ENCODE measurements around the gene EPC2. TPM values are rescaled to one million over a fixed set of nuclear protein-coding genes. Genes with fewer than 3 reads are reported as not detected.

The EPC2 gene
- total and polyA plus RNA-seq, 2 donors (not counting 1 experiment from before 2014, with no cell fraction given): 18.0 to 72.3 TPM

DNA sequence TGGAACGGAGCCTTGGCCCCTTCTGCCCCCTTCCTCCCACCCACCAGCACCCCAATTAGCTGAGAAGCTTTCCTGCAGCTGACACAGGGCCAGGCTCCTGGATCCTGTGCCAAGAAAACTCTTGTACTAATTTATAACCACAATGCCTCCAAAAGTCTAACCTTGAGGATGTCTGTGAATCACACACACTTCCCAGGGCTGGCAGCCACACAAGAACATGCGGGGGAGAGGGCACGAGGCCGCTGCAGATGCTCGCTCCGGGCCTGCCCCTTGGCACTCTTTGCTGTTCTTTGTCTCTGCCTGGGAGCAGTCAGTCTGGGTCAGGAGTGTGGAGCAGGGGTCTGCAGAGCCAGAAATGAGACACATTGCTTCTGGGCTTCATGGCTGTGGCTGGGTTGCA lies 167.8 kb downstream of the EPC2 start:
- Mint-ChIP-seq H3K4me1 (peaks cover 21% of the 10 kb centered on the region), H3K27me3 (peaks cover 14% of the 10 kb centered on the region), H3K27ac (no peak overlapping the region), H3K4me3 (no peak overlapping the region), H3K9me3 (ENCODE audit: insufficient read depth) (no peaks in the 10 kb centered on the region)
- ChIA-PET POLR2A (no interaction called here), CTCF (no interaction called here)
- DNase-seq (no peak), ATAC-seq (ENCODE audit: low read depth) (no peak)
- intact Hi-C loops (cut with micrococcal nuclease): no loop called here
- H3K79me2 ChIP-seq (ENCODE audit: control insufficient read depth, insufficient read depth, low read length): no peaks in the 10 kb centered on the region
- 100% methylated on average over 6 of the region's 6 CpGs for WGBS (ENCODE audit: insufficient coverage)
- no peaks in the 10 kb centered on the region for H4K20me1 ChIP-seq (ENCODE audit: control insufficient read depth, insufficient read depth, low read length, poor library complexity, severe bottlenecking)
- peaks cover 0 to 8% (median 2%) of the 10 kb centered on the region in 3 donors for H3K9me3 ChIP-seq (ENCODE audit: control extremely low read depth in 1 of 3, control insufficient read depth in 2 of 3, insufficient read depth in 1 of 3, low read length in 2 of 3)
- H3K27me3 ChIP-seq (replicated peaks in 1 of 4; ENCODE audit: control extremely low read depth in 1 of 4, control insufficient read depth in 3 of 4, insufficient read depth in 4 of 4, low read length in 3 of 4): no peaks in the 10 kb centered on the region
- no peak overlapping the region for H3K9ac ChIP-seq (ENCODE audit: low read length)
- H3K36me3 ChIP-seq (replicated peaks in 1 of 2; ENCODE audit: control extremely low read depth in 1 of 2, control insufficient read depth in 1 of 2, extremely low read depth in 1 of 2, insufficient read depth in 2 of 2, low read length in 1 of 2): no peaks in the 10 kb centered on the region
- no peak overlapping the region for H2AFZ ChIP-seq (ENCODE audit: insufficient read depth, low read depth, low read length, poor library complexity, severe bottlenecking)
- H3K27ac ChIP-seq (ENCODE audit: low read length in 2 of 2): no peak overlapping the region
- no peak overlapping the region for H3K4me2 ChIP-seq (replicated peaks; ENCODE audit: low read depth, low read length, poor library complexity, severe bottlenecking)
- H3K4me1 ChIP-seq (ENCODE audit: control insufficient read depth in 2 of 2, insufficient read depth in 2 of 2, low read length in 2 of 2): peaks cover 7 to 9% of the 10 kb centered on the region in 2 donors
- no peak overlapping the region for H3K4me3 ChIP-seq (ENCODE audit: control extremely low read depth in 1 of 5, extremely low read depth in 1 of 5, insufficient read depth in 1 of 5, low read depth in 2 of 5, low read length in 4 of 5)
- no peak for TF ChIP-seq EZH2 (IDR thresholded peaks at IDR 0.05; ENCODE audit: borderline replicate concordance, insufficient read depth, low read depth, low read length, poor library complexity, severe bottlenecking)
- TF ChIP-seq, protein P1, sequence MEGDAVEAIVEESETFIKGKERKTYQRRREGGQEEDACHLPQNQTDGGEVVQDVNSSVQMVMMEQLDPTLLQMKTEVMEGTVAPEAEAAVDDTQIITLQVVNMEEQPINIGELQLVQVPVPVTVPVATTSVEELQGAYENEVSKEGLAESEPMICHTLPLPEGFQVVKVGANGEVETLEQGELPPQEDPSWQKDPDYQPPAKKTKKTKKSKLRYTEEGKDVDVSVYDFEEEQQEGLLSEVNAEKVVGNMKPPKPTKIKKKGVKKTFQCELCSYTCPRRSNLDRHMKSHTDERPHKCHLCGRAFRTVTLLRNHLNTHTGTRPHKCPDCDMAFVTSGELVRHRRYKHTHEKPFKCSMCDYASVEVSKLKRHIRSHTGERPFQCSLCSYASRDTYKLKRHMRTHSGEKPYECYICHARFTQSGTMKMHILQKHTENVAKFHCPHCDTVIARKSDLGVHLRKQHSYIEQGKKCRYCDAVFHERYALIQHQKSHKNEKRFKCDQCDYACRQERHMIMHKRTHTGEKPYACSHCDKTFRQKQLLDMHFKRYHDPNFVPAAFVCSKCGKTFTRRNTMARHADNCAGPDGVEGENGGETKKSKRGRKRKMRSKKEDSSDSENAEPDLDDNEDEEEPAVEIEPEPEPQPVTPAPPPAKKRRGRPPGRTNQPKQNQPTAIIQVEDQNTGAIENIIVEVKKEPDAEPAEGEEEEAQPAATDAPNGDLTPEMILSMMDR (IDR thresholded peaks at IDR 0.05): no peak

DNA sequence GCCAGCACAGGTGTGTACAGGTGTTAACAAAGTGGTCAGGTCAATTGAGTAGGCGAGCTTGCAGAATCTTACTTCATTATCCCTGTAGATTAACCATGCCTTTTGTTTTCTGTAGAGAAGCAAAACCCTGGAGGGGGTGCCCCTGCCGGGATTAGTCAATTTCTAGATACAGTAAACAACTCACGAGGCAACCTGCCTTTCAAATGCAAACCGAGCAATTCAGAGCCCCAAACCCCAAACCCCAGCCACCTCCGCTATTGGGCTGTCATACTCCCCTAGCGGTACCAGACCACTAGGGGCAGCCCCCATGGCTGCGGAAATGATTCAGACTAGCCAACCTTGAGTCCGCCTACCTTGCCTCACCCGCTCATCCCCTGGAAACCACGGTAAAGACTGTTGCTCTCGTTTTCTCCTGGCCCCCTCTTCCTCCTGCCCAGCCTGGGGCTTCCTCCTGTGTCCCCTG lies 169.1 kb downstream of the EPC2 start:
- H3K4me3 Mint-ChIP-seq: peak overlapping the region; percentile 4
- peak overlapping the region; percentile 44 for H2AFZ ChIP-seq (ENCODE audit: insufficient read depth, low read depth, low read length, poor library complexity, severe bottlenecking)
- CTCF ChIA-PET: no interaction called here
- H3K36me3 ChIP-seq (replicated peaks in 1 of 2; ENCODE audit: control extremely low read depth in 1 of 2, control insufficient read depth in 1 of 2, extremely low read depth in 1 of 2, insufficient read depth in 2 of 2, low read length in 1 of 2): no peaks in the 10 kb centered on the region
- H4K20me1 ChIP-seq (ENCODE audit: control insufficient read depth, insufficient read depth, low read length, poor library complexity, severe bottlenecking): no peaks in the 10 kb centered on the region
- peaks cover 7 to 9% of the 10 kb centered on the region in 2 donors for H3K4me1 ChIP-seq (ENCODE audit: control insufficient read depth in 2 of 2, insufficient read depth in 2 of 2, low read length in 2 of 2)
- DNase-seq (peak; percentile 55), ATAC-seq (ENCODE audit: low read depth) (peak; percentile 95)
- POLR2A ChIA-PET: no interaction called here
- no peak overlapping the region for H3K9ac ChIP-seq (ENCODE audit: low read length)
- H3K27me3 Mint-ChIP-seq: peaks cover 14% of the 10 kb centered on the region
- WGBS (ENCODE audit: insufficient coverage): 60% methylated on average over 10 of the region's 11 CpGs
- H3K27me3 ChIP-seq (replicated peaks in 1 of 4; ENCODE audit: control extremely low read depth in 1 of 4, control insufficient read depth in 3 of 4, insufficient read depth in 4 of 4, low read length in 3 of 4): peaks cover 0 to 3% (median 0%) of the 10 kb centered on the region in 4 experiments
- TF ChIP-seq, protein P1 (IDR thresholded peaks at IDR 0.05): peak; percentile 43
- no peak for TF ChIP-seq EZH2 (IDR thresholded peaks at IDR 0.05; ENCODE audit: borderline replicate concordance, insufficient read depth, low read depth, low read length, poor library complexity, severe bottlenecking)
- no peaks in the 10 kb centered on the region for H3K9me3 Mint-ChIP-seq (ENCODE audit: insufficient read depth)
- peaks cover 0 to 8% (median 0%) of the 10 kb centered on the region in 3 donors for H3K9me3 ChIP-seq (ENCODE audit: control extremely low read depth in 1 of 3, control insufficient read depth in 2 of 3, insufficient read depth in 1 of 3, low read length in 2 of 3)
- H3K4me2 ChIP-seq (replicated peaks; ENCODE audit: low read depth, low read length, poor library complexity, severe bottlenecking): peak overlapping the region; percentile 44
- no peak overlapping the region for H3K27ac ChIP-seq (ENCODE audit: low read length in 2 of 2)
- intact Hi-C loops (cut with micrococcal nuclease): no loop called here
- H3K4me3 ChIP-seq (ENCODE audit: control extremely low read depth in 1 of 5, extremely low read depth in 1 of 5, insufficient read depth in 1 of 5, low read depth in 2 of 5, low read length in 4 of 5): no peak overlapping the region
- H3K79me2 ChIP-seq (ENCODE audit: control insufficient read depth, insufficient read depth, low read length): no peaks in the 10 kb centered on the region
- H3K4me1 Mint-ChIP-seq: peaks cover 21% of the 10 kb centered on the region
- peak overlapping the region; percentile 1 for H3K27ac Mint-ChIP-seq
